PC-3 (cell line): ENCODE results near the gene RNASEL. TPM values are rescaled to one million over a fixed set of nuclear protein-coding genes. Genes with fewer than 3 reads are reported as not detected.

Experiments
- ATAC-seq: fragments of 200-7000 bp; cut with Tn5 transposase; 2 replicates; pipeline ENCODE4 v1.9.1; 2020; ENCODE audit warnings: mild to moderate bottlenecking, moderate library complexity
- BruUV-seq: library from RNA; stranded (reverse); fragments of 400-500 nt; replicated peaks from 2 replicates; lab custom pipeline; 2021; lab: Mats Ljungman, UMichigan
- CTCF ChIA-PET: fragments of 300-600 bp; sonication (Branson Sonifier 250); formaldehyde crosslinking; loops from one replicate; lab custom pipeline; 2022; ENCODE audit warnings: antibody characterized with exemption; lab: Charles Lee
- POLR2A ChIA-PET: fragments of 300-600 bp; sonication (Branson Sonifier 250); formaldehyde crosslinking; loops from one replicate; lab custom pipeline; 2022; ENCODE audit warnings: antibody characterized with exemption; ENCODE audit not compliant: unreplicated experiment; lab: Charles Lee
- DNase-seq: peaks from one replicate; pipeline ENCODE4 v3.0.0-alpha.2; 2015
- H2AFZ ChIP-seq: fragments of 300-600 bp; sonication (generic); 2 replicates; pipeline ENCODE4 v1.6.0; 2016; ENCODE audit warnings: antibody characterized with exemption, low read length
- H3F3A ChIP-seq: fragments of 300-600 bp; sonication (generic); one replicate; pipeline ENCODE4 v1.6.0; 2017; ENCODE audit warnings: antibody characterized with exemption, low read length, control low read depth, mild to moderate bottlenecking; ENCODE audit not compliant: unreplicated experiment
- H3K27ac ChIP-seq: fragments of 300-600 bp; sonication (generic); 2 replicates; pipeline ENCODE4 v1.5.1; 2016; ENCODE audit warnings: mild to moderate bottlenecking, low read length
- H3K27me3 ChIP-seq: fragments of 300-600 bp; sonication (generic); 2 replicates; pipeline ENCODE4 v1.6.1; 2016; ENCODE audit warnings: low read length, mixed read lengths
- H3K36me3 ChIP-seq: fragments of 300-600 bp; sonication (generic); 2 replicates; pipeline ENCODE4 v1.6.1; 2016; ENCODE audit warnings: low read depth, mixed run types, low read length, mixed read lengths
- H3K4me1 ChIP-seq: fragments of 300-600 bp; sonication (generic); 2 replicates; pipeline ENCODE4 v1.5.1; 2016; ENCODE audit warnings: low read length; ENCODE audit not compliant: insufficient read depth
- H3K4me2 ChIP-seq: fragments of 300-600 bp; sonication (generic); 2 replicates; pipeline ENCODE4 v1.6.0; 2016; ENCODE audit warnings: low read length
- H3K4me3 ChIP-seq: fragments of 300-600 bp; sonication (generic); 2 replicates; pipeline ENCODE4 v1.5.1; 2016; ENCODE audit warnings: mild to moderate bottlenecking, low read length, mixed read lengths
- H3K79me2 ChIP-seq: fragments of 300-600 bp; sonication (generic); 2 replicates; pipeline ENCODE4 v1.6.1; 2017; ENCODE audit warnings: low read length, mixed read lengths
- H3K9ac ChIP-seq: fragments of 300-600 bp; sonication (generic); 2 replicates; pipeline ENCODE4 v1.6.0; 2016; ENCODE audit warnings: mild to moderate bottlenecking, low read length
- H3K9me2 ChIP-seq: fragments of 300-600 bp; sonication (generic); replicated peaks from 2 replicates; pipeline ENCODE4 v1.6.1; 2016; ENCODE audit warnings: mixed run types, low read length, mixed read lengths
- H3K9me3 ChIP-seq: fragments of 300-600 bp; sonication (generic); 2 replicates; pipeline ENCODE4 v1.6.1; 2016; ENCODE audit warnings: low read length, mixed read lengths
- H4K20me1 ChIP-seq: fragments of 300-600 bp; sonication (generic); 2 replicates; pipeline ENCODE4 v1.6.1; 2016; ENCODE audit warnings: low read length, mixed read lengths
- EZH2 ChIP-seq: fragments of 300-600 bp; sonication (generic); IDR thresholded peaks from one replicate; pipeline ENCODE4 v1.6.1; 2017; ENCODE audit warnings: antibody characterized with exemption, mild to moderate bottlenecking, low read length; ENCODE audit not compliant: unreplicated experiment
- EZH2phosphoT487 ChIP-seq: fragments of 300-600 bp; sonication (generic); IDR thresholded peaks from 2 replicates; pipeline ENCODE4 v1.6.1; 2018; ENCODE audit warnings: mild to moderate bottlenecking, antibody characterized with exemption, low read length, borderline replicate concordance
- intact Hi-C: fragments of 100-400 bp; cut with micrococcal nuclease; formaldehyde crosslinking; loops from 2 replicates; pipeline ENCODE4 v1.9.0; 2023
- total RNA-seq: library from RNA; depleted of rRNA; stranded (reverse); fragments of >200 nt; gene quantifications from 2 replicates; pipeline ENCODE4 v1.2.3, GENCODE V29; 2014
- TF ChIP-seq, protein P1 (sequence below): fragments of 300-600 bp; sonication (generic); conservative IDR thresholded peaks from 2 replicates; pipeline ENCODE4 v1.5.1; 2017; ENCODE audit warnings: antibody characterized with exemption, low read depth, mild to moderate bottlenecking, low read length

The RNASEL gene
- total RNA-seq, 1 experiment from 2014 or later: 1.3 TPM

GRCh38 chr1:182602935-182603645 lies 14.0 kb upstream of the RNASEL start:
- Histone ChIP-seq H3K4me2 (peak overlapping the region; percentile 77; the same call in 1 of the 2 replicates), H3K9ac (no peak overlapping the region), H4K20me1 (no peaks in the 10 kb centered on the region), H3F3A (no peaks in the 10 kb centered on the region), H3K36me3 (0 out of 2 replicates have a peak, but pooled peaks cover 3% of the 10 kb centered on the region), H3K27me3 (no peaks in the 10 kb centered on the region), H2AFZ (no peak overlapping the region), H3K4me3 (peak overlapping the region; percentile 53; the same call in 1 of the 2 replicates), H3K9me3 (no peaks in the 10 kb centered on the region), H3K79me2 (no peaks in the 10 kb centered on the region), H3K27ac (no peak overlapping the region), H3K9me2 (no peaks in the 10 kb centered on the region), H3K4me1 (peaks cover 7% of the 10 kb centered on the region)
- BruUV-seq: no TSS peak
- DNase-seq (no peak), ATAC-seq (no peak)
- ChIA-PET POLR2A (interaction anchor here (0.7 kb wide), 1 partner anchor 1351 kb away, joined by 3 read pairs; no protein-coding TSS in a partner anchor), CTCF (interaction anchor here (1.0 kb wide), 1 partner anchor 182 kb away, joined by 5 read pairs; no protein-coding TSS in a partner anchor)
- intact Hi-C loops: no loop called here
- TF ChIP-seq, protein P1, sequence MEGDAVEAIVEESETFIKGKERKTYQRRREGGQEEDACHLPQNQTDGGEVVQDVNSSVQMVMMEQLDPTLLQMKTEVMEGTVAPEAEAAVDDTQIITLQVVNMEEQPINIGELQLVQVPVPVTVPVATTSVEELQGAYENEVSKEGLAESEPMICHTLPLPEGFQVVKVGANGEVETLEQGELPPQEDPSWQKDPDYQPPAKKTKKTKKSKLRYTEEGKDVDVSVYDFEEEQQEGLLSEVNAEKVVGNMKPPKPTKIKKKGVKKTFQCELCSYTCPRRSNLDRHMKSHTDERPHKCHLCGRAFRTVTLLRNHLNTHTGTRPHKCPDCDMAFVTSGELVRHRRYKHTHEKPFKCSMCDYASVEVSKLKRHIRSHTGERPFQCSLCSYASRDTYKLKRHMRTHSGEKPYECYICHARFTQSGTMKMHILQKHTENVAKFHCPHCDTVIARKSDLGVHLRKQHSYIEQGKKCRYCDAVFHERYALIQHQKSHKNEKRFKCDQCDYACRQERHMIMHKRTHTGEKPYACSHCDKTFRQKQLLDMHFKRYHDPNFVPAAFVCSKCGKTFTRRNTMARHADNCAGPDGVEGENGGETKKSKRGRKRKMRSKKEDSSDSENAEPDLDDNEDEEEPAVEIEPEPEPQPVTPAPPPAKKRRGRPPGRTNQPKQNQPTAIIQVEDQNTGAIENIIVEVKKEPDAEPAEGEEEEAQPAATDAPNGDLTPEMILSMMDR: no peak
- TF ChIP-seq EZH2 (no peak), EZH2phosphoT487 (no peak)

DNA sequence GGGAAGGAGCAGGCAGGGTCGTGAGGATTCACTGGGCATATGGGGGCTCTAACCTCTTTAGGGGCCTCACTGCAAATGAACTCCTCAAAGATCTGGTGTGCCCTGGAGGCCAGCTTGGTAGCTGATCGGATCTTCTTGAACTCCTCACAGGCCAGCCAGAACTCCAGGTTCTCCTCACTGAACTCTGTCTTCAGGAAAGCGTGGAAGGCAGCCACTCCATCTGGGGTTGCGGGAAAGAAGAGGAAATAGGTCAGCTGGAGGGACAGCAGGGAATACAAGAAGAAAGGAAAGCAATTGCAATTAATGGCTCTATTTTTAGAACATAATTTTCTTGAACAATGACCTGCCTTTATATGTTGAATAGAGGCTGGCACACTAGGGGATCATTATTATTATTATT lies 12.9 kb upstream of the RNASEL start:
- no peak overlapping the region for H3K27ac ChIP-seq
- CTCF ChIA-PET: interaction anchor here (1.3 kb wide), 2 partner anchors 183 to 185 kb away, joined by 7 to 8 read pairs; no protein-coding TSS in a partner anchor
- H3K9me3 ChIP-seq: no peaks in the 10 kb centered on the region
- BruUV-seq: no TSS peak
- intact Hi-C loops: loop anchor here (1.0 kb wide), 1 partner anchor 182 kb away; no protein-coding TSS in a partner anchor
- H2AFZ ChIP-seq: no peak overlapping the region
- no peak overlapping the region for H3K4me3 ChIP-seq
- no peaks in the 10 kb centered on the region for H3K27me3 ChIP-seq
- H3K4me1 ChIP-seq: peaks cover 7% of the 10 kb centered on the region
- H3K4me2 ChIP-seq: no peak overlapping the region
- no peaks in the 10 kb centered on the region for H3K79me2 ChIP-seq
- no peaks in the 10 kb centered on the region for H3K9me2 ChIP-seq
- H3K36me3 ChIP-seq: 0 out of 2 replicates have a peak, but pooled peaks cover 3% of the 10 kb centered on the region
- TF ChIP-seq EZH2phosphoT487 (no peak), EZH2 (no peak)
- TF ChIP-seq, protein P1: no peak
- no peak overlapping the region for H3K9ac ChIP-seq
- DNase-seq: no peak
- POLR2A ChIA-PET: no interaction called here
- H4K20me1 ChIP-seq: no peaks in the 10 kb centered on the region
- no peak for ATAC-seq
- no peaks in the 10 kb centered on the region for H3F3A ChIP-seq
